ENCODE measurements around the gene LINC01488.

The LINC01488 gene

GRCh38 chr11:69483691-69484426 is 2.4 kb downstream of the LINC01488 start (continued):
- TF ChIP-seq POU6F1 (CRISPR knock-in tag; IDR thresholded peaks at IDR 0.05; ENCODE audit: borderline replicate concordance, low read depth) (no peak), OSR1 (CRISPR knock-in tag; IDR thresholded peaks at IDR 0.05) (no peak), CSDC2 (CRISPR knock-in tag; IDR thresholded peaks at IDR 0.05) (no peak)

GRCh38 chr11:69484427-69485259 is 3.2 kb downstream of the LINC01488 start:
- no peak for ATAC-seq

GRCh38 chr11:69485337-69486041 is 4.0 kb downstream of the LINC01488 start:
- ATAC-seq = no peak
- TF ChIP-seq PPARA (CRISPR knock-in tag; IDR thresholded peaks at IDR 0.05; ENCODE audit: borderline replicate concordance) = no peak
- TF ChIP-seq RARB (CRISPR knock-in tag; IDR thresholded peaks at IDR 0.05) = no peak
- TF ChIP-seq CREB5 (CRISPR knock-in tag; IDR thresholded peaks at IDR 0.05; ENCODE audit: low read depth) = no peak
- TF ChIP-seq POU6F1 (CRISPR knock-in tag; IDR thresholded peaks at IDR 0.05; ENCODE audit: borderline replicate concordance, low read depth) = no peak
- TF ChIP-seq GLIS3 (CRISPR knock-in tag; IDR thresholded peaks at IDR 0.05) = no peak
- TF ChIP-seq ZNF70 (CRISPR knock-in tag; IDR thresholded peaks at IDR 0.05) = no peak
- no peak for TF ChIP-seq CSDC2 (CRISPR knock-in tag; IDR thresholded peaks at IDR 0.05)
- no peak for TF ChIP-seq ZNF565 (CRISPR knock-in tag; conservative IDR thresholded peaks at IDR 0.05; ENCODE audit: low read depth)
- no peak for TF ChIP-seq ZFP30 (CRISPR knock-in tag; IDR thresholded peaks at IDR 0.05)
- TF ChIP-seq PATZ1 (CRISPR knock-in tag; IDR thresholded peaks at IDR 0.05; ENCODE audit: borderline replicate concordance) = no peak
- TF ChIP-seq CSRNP3 (CRISPR knock-in tag; IDR thresholded peaks at IDR 0.05) = no peak
- TF ChIP-seq ESRRG (CRISPR knock-in tag; IDR thresholded peaks at IDR 0.05) = no peak
- no peak for TF ChIP-seq BACH2 (CRISPR knock-in tag; IDR thresholded peaks at IDR 0.05; ENCODE audit: borderline replicate concordance)
- no peak for TF ChIP-seq ZFP3 (CRISPR knock-in tag; IDR thresholded peaks at IDR 0.05)
- TF ChIP-seq OSR1 (CRISPR knock-in tag; IDR thresholded peaks at IDR 0.05) = no peak
- no peak for TF ChIP-seq ARNTL (CRISPR knock-in tag; IDR thresholded peaks at IDR 0.05; ENCODE audit: borderline replicate concordance, low read depth)
- no peak for TF ChIP-seq SNAI2 (CRISPR knock-in tag; IDR thresholded peaks at IDR 0.05)
- no peak for TF ChIP-seq ISL1 (CRISPR knock-in tag; IDR thresholded peaks at IDR 0.05)
- no peak for TF ChIP-seq TOX (CRISPR knock-in tag; IDR thresholded peaks at IDR 0.05; ENCODE audit: borderline replicate concordance)

More at GRCh38 chr11:69484427-69485259, 3.2 kb downstream of the LINC01488 start:
- TF ChIP-seq ZNF8 (CRISPR knock-in tag; IDR thresholded peaks at IDR 0.05) (no peak), BACH2 (CRISPR knock-in tag; IDR thresholded peaks at IDR 0.05; ENCODE audit: borderline replicate concordance) (no peak), CREB5 (CRISPR knock-in tag; IDR thresholded peaks at IDR 0.05; ENCODE audit: low read depth) (no peak), ISL1 (CRISPR knock-in tag; IDR thresholded peaks at IDR 0.05) (no peak)
